HEK293 (cell line): Measurements from ENCODE around the gene CTCF.

Experiments
- BCL6B ChIP-seq: fragments of 450-650 bp; formaldehyde crosslinking; IDR thresholded peaks from 2 replicates; pipeline ENCODE4 v1.5.1; 2017; ENCODE audit warnings: missing biosample characterization, missing genetic modification characterization
- ELK4 ChIP-seq: IDR thresholded peaks from 2 replicates; pipeline ENCODE4 v1.6.1; 2011; ENCODE audit warnings: mild to moderate bottlenecking, low read depth, low read length, borderline replicate concordance
- GLI4 ChIP-seq: fragments of 450-650 bp; formaldehyde crosslinking; IDR thresholded peaks from 2 replicates; pipeline ENCODE4 v1.5.1; 2016; ENCODE audit warnings: missing biosample characterization, missing genetic modification characterization
- KLF1 ChIP-seq: fragments of 450-650 bp; formaldehyde crosslinking; IDR thresholded peaks from 2 replicates; pipeline ENCODE4 v1.5.1; 2016; ENCODE audit warnings: missing biosample characterization, missing genetic modification characterization
- ZBTB1 ChIP-seq: fragments of 450-650 bp; formaldehyde crosslinking; IDR thresholded peaks from 2 replicates; pipeline ENCODE4 v1.5.1; 2016; ENCODE audit warnings: missing biosample characterization, missing genetic modification characterization
- ZBTB10 ChIP-seq: fragments of 450-650 bp; formaldehyde crosslinking; IDR thresholded peaks from 2 replicates; pipeline ENCODE4 v1.5.1; 2016; ENCODE audit warnings: missing biosample characterization, missing genetic modification characterization
- ZBTB11 ChIP-seq: fragments of 450-650 bp; formaldehyde crosslinking; conservative IDR thresholded peaks from 2 replicates; pipeline ENCODE4 v1.5.1; 2016; ENCODE audit warnings: low read depth, missing biosample characterization, missing genetic modification characterization
- ZBTB49 ChIP-seq: fragments of 450-650 bp; formaldehyde crosslinking; IDR thresholded peaks from 2 replicates; pipeline ENCODE4 v1.5.1; 2016; ENCODE audit warnings: missing biosample characterization, missing genetic modification characterization, low read depth
- ZBTB6 ChIP-seq: fragments of 450-650 bp; formaldehyde crosslinking; IDR thresholded peaks from 2 replicates; pipeline ENCODE4 v1.5.1; 2017; ENCODE audit warnings: missing biosample characterization, missing genetic modification characterization
- ZFP69B ChIP-seq: fragments of 450-650 bp; formaldehyde crosslinking; IDR thresholded peaks from 2 replicates; pipeline ENCODE4 v1.5.1; 2016; ENCODE audit warnings: missing biosample characterization, missing genetic modification characterization
- ZIC2 ChIP-seq: fragments of 450-650 bp; formaldehyde crosslinking; IDR thresholded peaks from 2 replicates; pipeline ENCODE4 v1.5.1; 2016; ENCODE audit warnings: missing biosample characterization, missing genetic modification characterization
- ZNF112 ChIP-seq: fragments of 450-650 bp; formaldehyde crosslinking; IDR thresholded peaks from 2 replicates; pipeline ENCODE4 v1.5.0; 2017; ENCODE audit warnings: missing biosample characterization, missing genetic modification characterization
- ZNF175 ChIP-seq: fragments of 450-650 bp; formaldehyde crosslinking; IDR thresholded peaks from 2 replicates; pipeline ENCODE4 v1.5.1; 2016; ENCODE audit warnings: missing biosample characterization, missing genetic modification characterization
- ZNF211 ChIP-seq: fragments of 450-650 bp; formaldehyde crosslinking; IDR thresholded peaks from 2 replicates; pipeline ENCODE4 v1.5.1; 2016; ENCODE audit warnings: low read depth, missing biosample characterization, missing genetic modification characterization
- ZNF302 ChIP-seq: fragments of 450-650 bp; formaldehyde crosslinking; IDR thresholded peaks from 2 replicates; pipeline ENCODE4 v1.5.1; 2016; ENCODE audit warnings: missing biosample characterization, missing genetic modification characterization, low read depth
- ZNF350 ChIP-seq: fragments of 450-650 bp; formaldehyde crosslinking; IDR thresholded peaks from 2 replicates; pipeline ENCODE4 v1.5.0; 2017; ENCODE audit warnings: missing biosample characterization, mild to moderate bottlenecking, missing genetic modification characterization
- ZNF362 ChIP-seq: fragments of 450-650 bp; formaldehyde crosslinking; IDR thresholded peaks from 2 replicates; pipeline ENCODE4 v1.5.1; 2016; ENCODE audit warnings: missing biosample characterization, missing genetic modification characterization
- ZNF366 ChIP-seq: fragments of 450-650 bp; formaldehyde crosslinking; conservative IDR thresholded peaks from 2 replicates; pipeline ENCODE4 v1.5.1; 2016; ENCODE audit warnings: missing biosample characterization, missing genetic modification characterization
- ZNF501 ChIP-seq: fragments of 450-650 bp; formaldehyde crosslinking; IDR thresholded peaks from 2 replicates; pipeline ENCODE4 v1.5.1; 2016; ENCODE audit warnings: missing biosample characterization, missing genetic modification characterization
- ZNF530 ChIP-seq: fragments of 450-650 bp; formaldehyde crosslinking; IDR thresholded peaks from 2 replicates; pipeline ENCODE4 v1.5.1; 2016; ENCODE audit warnings: low read depth, missing biosample characterization, missing genetic modification characterization
- ZNF555 ChIP-seq: fragments of 450-650 bp; formaldehyde crosslinking; conservative IDR thresholded peaks from 2 replicates; pipeline ENCODE4 v1.5.1; 2017; ENCODE audit warnings: missing biosample characterization, mild to moderate bottlenecking, missing genetic modification characterization, inconsistent platforms
- ZNF580 ChIP-seq: fragments of 450-650 bp; formaldehyde crosslinking; IDR thresholded peaks from 2 replicates; pipeline ENCODE4 v1.5.1; 2016; ENCODE audit warnings: missing biosample characterization, missing genetic modification characterization
- ZNF623 ChIP-seq: fragments of 450-650 bp; formaldehyde crosslinking; IDR thresholded peaks from 2 replicates; pipeline ENCODE4 v1.5.1; 2016; ENCODE audit warnings: missing biosample characterization, missing genetic modification characterization
- ZSCAN23 ChIP-seq: fragments of 450-650 bp; formaldehyde crosslinking; IDR thresholded peaks from 2 replicates; pipeline ENCODE4 v1.5.1; 2016; ENCODE audit warnings: missing biosample characterization, missing genetic modification characterization

The CTCF gene

GRCh38 chr16:67659675-67660563 lies 97.6 kb downstream of the CTCF start, which contains the start of gene ACD (continued):
- TF ChIP-seq ZBTB49 (tag by site-specific recombination) (no peak), ZBTB10 (no peak), ZNF501 (tag by site-specific recombination) (no peak), ZNF175 (tag by site-specific recombination) (no peak), ZNF580 (tag by site-specific recombination) (no peak), BCL6B (tag by site-specific recombination) (no peak), ZNF350 (tag by site-specific recombination) (no peak), ZFP69B (tag by site-specific recombination) (peak; percentile 89), ZNF366 (no peak), KLF1 (peak; percentile 6), ZNF530 (tag by site-specific recombination) (no peak), ZNF211 (tag by site-specific recombination) (no peak), ZBTB11 (peak; percentile 46; the same call in 1 of the 2 replicates), ZNF112 (no peak), ZNF555 (no peak), ZSCAN23 (tag by site-specific recombination) (no peak), ZIC2 (tag by site-specific recombination) (peak; percentile 87), ZNF623 (tag by site-specific recombination) (no peak), ZNF362 (tag by site-specific recombination) (no peak), ZBTB1 (tag by site-specific recombination) (no peak), ELK4 (no peak), ZNF302 (tag by site-specific recombination) (no peak), GLI4 (tag by site-specific recombination) (no peak), ZBTB6 (tag by site-specific recombination) (no peak)
